DOHH2 (cell line): ENCODE measurements around the gene RILPL1.

Experiments
- CTCF ChIP-seq: fragments of 200-600 bp; sonication (generic); IDR thresholded peaks from one replicate; pipeline ENCODE4 v1.5.1; 2014; ENCODE audit warnings: antibody characterized with exemption, mild to moderate bottlenecking, low read depth, low read length; ENCODE audit not compliant: poor library complexity, severe bottlenecking
- EZH2phosphoT487 ChIP-seq: fragments of 200-600 bp; sonication (generic); IDR thresholded peaks from 2 replicates; pipeline ENCODE4 v1.6.1; 2017; ENCODE audit warnings: borderline replicate concordance, mild to moderate bottlenecking, antibody characterized with exemption, low read length, moderate library complexity, mixed read lengths

- no peak for TF ChIP-seq CTCF
- TF ChIP-seq EZH2phosphoT487 = no peak
Measured at GRCh38 chr12:123571343-123571813, 37.9 kb upstream of the RILPL1 start.
